GDM1 (cell line): Measurements from ENCODE around the gene TPSD1.
A peak's percentile ranks its signal among the peaks of the same experiment; 100 is the strongest.
"Not testable (repeated sequence)": the region's sequence is repeated elsewhere in the genome, so short reads cannot be mapped to it uniquely, and the experiment has no call there.

Experiments used
- DNase-seq: peaks from one replicate; lab custom pipeline; 2025; lab: John Stamatoyannopoulos, UW

TPSD1 gene

GRCh38 chr16:1255276-1256122, at the start of gene TPSD1:
TPSD1 (plus strand) TSS chr16:1256069; CDS start chr16:1256281, 212 bp downstream.
- DNase-seq = not testable (repeated sequence)

GRCh38 chr16:1206326-1206725, 49.5 kb upstream of the TPSD1 start:
- DNase-seq = no peak

GRCh38 chr16:1206786-1207185, 49.1 kb upstream of the TPSD1 start:
- DNase-seq = no peak

GRCh38 chr16:1208239-1208830, 47.5 kb upstream of the TPSD1 start:
- DNase-seq = peak; percentile 54

- DNase-seq = no peak
These were observed 46.8 kb upstream of the TPSD1 start for GRCh38 chr16:1209081-1209480.

GRCh38 chr16:1210461-1210860, 45.4 kb upstream of the TPSD1 start:
- no peak for DNase-seq

- DNase-seq = no peak
These were observed 44.2 kb upstream of the TPSD1 start for GRCh38 chr16:1211451-1212268.

GRCh38 chr16:1212616-1213194, 43.2 kb upstream of the TPSD1 start:
- DNase-seq = no peak

- no peak for DNase-seq
These were observed 42.6 kb upstream of the TPSD1 start for GRCh38 chr16:1213231-1213630.

GRCh38 chr16:1213796-1214372, 42.0 kb upstream of the TPSD1 start:
- DNase-seq = no peak

- no peak for DNase-seq
These were observed 41.1 kb upstream of the TPSD1 start for GRCh38 chr16:1214719-1215118.

GRCh38 chr16:1215574-1216295, 40.1 kb upstream of the TPSD1 start:
- no peak for DNase-seq

GRCh38 chr16:1216296-1216619, 39.6 kb upstream of the TPSD1 start:
- DNase-seq = no peak

- no peak for DNase-seq
These were observed 39.0 kb upstream of the TPSD1 start for GRCh38 chr16:1216681-1217400.

- no peak for DNase-seq
These were observed 38.3 kb upstream of the TPSD1 start for GRCh38 chr16:1217526-1217925.

- no peak for DNase-seq
These were observed 37.6 kb upstream of the TPSD1 start for GRCh38 chr16:1218061-1218929.

GRCh38 chr16:1218930-1219611, 36.8 kb upstream of the TPSD1 start:
- DNase-seq = no peak

- no peak for DNase-seq
These were observed 35.7 kb upstream of the TPSD1 start for GRCh38 chr16:1220098-1220728.
